Motor neuron (in vitro differentiated cells): ENCODE data around the gene CCDC12. TPM values are rescaled to one million over a fixed set of nuclear protein-coding genes. Genes with fewer than 3 reads are reported as not detected.
A peak's percentile ranks its signal among the peaks of the same experiment; 100 is the strongest.

Source experiments
- ATAC-seq, 8 experiments: fragments of 200-7000 bp; cut with Tn5 transposase; replicated peaks in 6 of 8; 2 replicates each; pipeline ENCODE4 v1.8.0; 2021; ENCODE audit warnings: mild to moderate bottlenecking in 8 of 8, moderate library complexity in 8 of 8
- H3K27ac ChIP-seq, 2 donors: fragments of 250-450 bp; sonication (Bioruptor Pico); 2 replicates each; pipeline ENCODE4 v1.9.0; 2021; ENCODE audit warnings: antibody characterized with exemption in 2 of 2, mild to moderate bottlenecking in 2 of 2, moderate library complexity in 1 of 2
- H3K4me1 ChIP-seq, 2 donors: fragments of 250-450 bp; sonication (Bioruptor Pico); replicated peaks in 1 of 2; 2 replicates each; pipeline ENCODE4 v1.6.1; 2021; ENCODE audit warnings: antibody characterized with exemption in 2 of 2, mild to moderate bottlenecking in 2 of 2, moderate library complexity in 1 of 2
- H3K4me3 ChIP-seq, 5 donors: fragments of 250-450 bp; sonication (Bioruptor Pico); 2 replicates each; pipeline ENCODE4 v1.9.0; 2021; ENCODE audit warnings: antibody characterized with exemption in 5 of 5, mild to moderate bottlenecking in 5 of 5, moderate library complexity in 4 of 5
- WGBS, 10 experiments: fragments of 450-650 bp; shearing (Covaris generic); methylation state at CpG; one replicate each; pipeline ENCODE4 v1.0.0; 2022; 5-methylcytosine and 5-hydroxymethylcytosine counted together
- in situ Hi-C, 9 experiments: fragments of 400-800 bp; cut with MboI; loops; one replicate each; pipeline ENCODE4 v1.15.0; 2021; ENCODE audit warnings: low sequenced_read_pairs in 9 of 9, low pct_unique_long_range_greater_than_20kb in 2 of 9; ENCODE audit not compliant: unreplicated experiment in 9 of 9
- total RNA-seq, 8 experiments: library from RNA; unstranded; fragments of 300-600 nt; gene quantifications; 2 replicates each; pipeline versions ENCODE4 v1.2.3 to v1.2.4, GENCODE V29; 2022

The CCDC12 gene
- total RNA-seq, 8 experiments from 2014 or later, result 47.1 to 65.4 (median 53.0) TPM

DNA sequence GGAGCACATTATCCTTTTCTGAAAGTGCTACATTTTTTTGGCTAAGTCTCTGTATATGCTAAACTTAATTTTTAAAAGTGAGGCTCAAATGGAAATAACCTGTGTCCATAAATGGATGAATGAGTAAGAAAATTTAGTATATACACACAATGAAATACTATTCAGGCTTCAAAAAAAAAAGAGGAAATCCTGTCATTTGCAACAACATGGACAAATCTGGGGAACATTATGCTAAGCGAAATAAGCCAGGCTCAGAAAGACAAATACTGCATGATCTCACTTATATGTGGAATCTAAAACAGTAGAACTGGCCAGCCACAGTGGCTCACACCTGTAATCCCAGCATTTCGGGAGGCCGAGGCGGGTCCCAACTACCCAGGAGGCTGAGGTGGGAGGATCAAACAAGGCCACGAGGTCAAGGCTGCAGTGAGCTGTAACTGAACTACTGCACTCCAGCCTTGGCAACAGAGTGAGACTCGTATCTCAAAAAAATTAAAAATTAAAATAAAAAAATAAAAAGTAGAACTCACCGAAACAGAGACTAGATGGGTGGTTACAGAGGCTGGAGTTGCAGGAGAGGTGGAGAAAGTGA lies 25.8 kb downstream of the CCDC12 start:
- Histone ChIP-seq H3K27ac (no peak overlapping the region), H3K4me1 (peaks cover 9 to 22% of the 10 kb centered on the region in 2 donors), H3K4me3 (no peak overlapping the region)
- in situ Hi-C loops, result no loop called here
- no peak for ATAC-seq
- 46 to 100% (median 87%) methylated on average over 1 to 7 of the region's 7 CpGs for WGBS, 10 experiments

DNA sequence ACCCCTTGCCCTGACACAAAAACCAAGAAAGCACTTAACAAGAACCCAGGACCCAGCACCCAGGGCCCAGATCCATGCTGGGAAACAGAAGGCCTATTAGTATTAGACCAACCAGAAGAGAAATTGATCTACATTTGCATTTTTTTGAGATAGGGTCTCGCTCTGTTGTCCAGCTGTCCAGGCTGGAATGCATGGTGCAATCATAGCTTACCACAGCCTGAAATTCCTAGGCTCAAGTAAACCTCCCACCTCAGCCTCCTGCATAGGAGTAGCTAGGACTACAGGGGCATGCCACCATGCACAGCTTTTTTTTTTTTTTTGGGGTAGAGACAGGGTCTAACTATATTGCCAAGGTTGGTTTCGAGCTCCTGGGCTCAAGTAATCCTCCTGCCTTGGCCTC lies 26.4 kb downstream of the CCDC12 start:
- Histone ChIP-seq H3K27ac (no peak overlapping the region), H3K4me1 (peaks cover 9 to 22% of the 10 kb centered on the region in 2 donors), H3K4me3 (no peak overlapping the region)
- no peak for ATAC-seq
- in situ Hi-C loops, result no loop called here
- 67 to 100% (median 96%) methylated on average over 1 to 2 of the region's 2 CpGs; no CpG with 5 or more reads in 2 of the 10 experiments for WGBS, 10 experiments

DNA sequence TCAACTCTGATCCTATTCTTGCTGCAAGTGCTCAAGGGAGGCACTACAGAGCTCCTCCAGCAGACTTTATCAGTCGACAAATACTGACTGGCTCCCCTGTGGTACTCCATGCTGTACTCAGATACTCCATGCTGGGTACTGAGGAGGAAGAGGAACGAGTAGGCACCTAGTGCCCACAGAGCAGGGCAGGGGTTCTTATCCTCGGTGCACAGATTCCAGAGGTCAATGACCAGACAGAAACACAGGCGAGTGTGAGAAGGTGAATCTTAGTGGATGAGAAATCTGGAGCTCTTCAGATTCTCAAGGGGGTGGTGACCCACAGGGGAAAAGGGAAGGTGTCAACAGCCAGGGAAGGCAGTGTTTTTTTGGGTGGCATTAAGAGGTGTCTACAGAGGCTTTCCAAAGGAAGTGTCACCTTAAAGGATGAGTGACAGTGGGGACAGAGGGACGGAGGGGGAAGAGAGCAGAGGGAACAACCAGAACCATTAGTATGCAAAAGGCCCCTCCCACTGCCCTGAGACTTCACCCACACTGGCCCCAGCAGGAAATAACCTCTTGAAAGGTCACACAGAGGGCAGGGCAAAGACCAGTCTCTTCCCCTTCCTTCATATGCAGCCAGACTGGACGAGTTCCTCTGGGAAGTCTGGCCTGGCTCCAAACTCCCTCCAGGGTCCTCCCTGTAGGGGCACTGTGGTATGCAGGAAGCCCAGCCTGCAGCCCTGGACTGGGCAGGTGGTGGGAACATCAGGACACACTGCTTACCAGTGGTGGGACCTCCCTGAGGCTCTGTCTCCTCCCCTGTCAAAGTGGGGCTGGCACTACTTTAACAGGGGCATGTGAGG lies 27.5 kb downstream of the CCDC12 start:
- peak in 4 of 8 experiments; percentile 18 to 63 (median 36) for ATAC-seq
- H3K27ac ChIP-seq, result no peak overlapping the region
- in situ Hi-C loops, result no loop called here
- no peak overlapping the region for H3K4me3 ChIP-seq
- peaks cover 9 to 31% of the 10 kb centered on the region in 2 donors for H3K4me1 ChIP-seq
- WGBS, 10 experiments, result 0 to 100% (median 71%) methylated on average over 1 to 4 of the region's 6 CpGs; no CpG with 5 or more reads in 4 of the 10 experiments

DNA sequence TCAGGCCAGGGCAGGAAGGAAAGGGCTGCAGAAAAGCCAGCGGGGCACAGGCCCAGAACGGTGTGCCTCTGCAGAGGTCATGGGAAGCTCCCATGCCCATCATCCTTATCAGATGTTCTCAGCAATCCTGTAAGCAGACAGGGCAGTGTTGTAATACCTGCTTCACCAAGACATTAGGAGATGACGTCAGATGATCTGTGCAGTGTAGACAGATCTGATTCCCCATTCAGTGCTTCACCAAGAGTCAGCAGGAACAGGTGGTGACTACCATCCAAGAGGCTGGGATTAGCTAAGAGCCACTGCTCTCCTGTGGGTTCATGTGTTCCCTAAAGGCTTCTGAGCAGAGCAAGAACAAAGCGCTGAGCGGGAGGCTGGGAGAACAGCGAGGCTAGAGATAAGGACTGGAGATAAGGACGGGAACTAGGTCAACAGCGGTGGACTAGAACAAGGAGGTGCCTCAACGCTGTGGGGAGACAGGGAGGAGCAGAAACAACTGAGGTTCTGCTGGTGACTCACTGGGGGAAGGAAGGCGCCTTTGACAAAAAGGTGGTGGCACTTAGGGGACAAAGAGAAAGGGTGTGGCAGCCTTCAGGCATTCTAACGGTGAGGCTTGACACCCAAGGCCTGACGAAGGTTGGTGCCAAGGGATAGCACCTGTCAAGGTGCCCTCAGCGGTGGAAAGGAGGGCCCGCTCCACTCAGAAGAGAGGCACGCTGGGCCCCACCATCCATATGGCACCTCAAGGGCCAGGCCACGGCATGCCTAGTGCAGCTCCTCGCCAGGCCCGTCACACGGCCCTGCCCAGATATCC lies 28.4 kb downstream of the CCDC12 start:
- no peak overlapping the region for H3K4me3 ChIP-seq
- H3K4me1 ChIP-seq, result peaks cover 6 to 38% of the 10 kb centered on the region in 2 donors
- in situ Hi-C loops, result no loop called here
- ATAC-seq, result peak in 2 of 8 experiments; percentile 10 to 24
- WGBS, 10 experiments, result 63 to 92% (median 81%) methylated on average over 2 to 13 of the region's 19 CpGs; no CpG with 5 or more reads in 3 of the 10 experiments
- H3K27ac ChIP-seq, result no peak overlapping the region

DNA sequence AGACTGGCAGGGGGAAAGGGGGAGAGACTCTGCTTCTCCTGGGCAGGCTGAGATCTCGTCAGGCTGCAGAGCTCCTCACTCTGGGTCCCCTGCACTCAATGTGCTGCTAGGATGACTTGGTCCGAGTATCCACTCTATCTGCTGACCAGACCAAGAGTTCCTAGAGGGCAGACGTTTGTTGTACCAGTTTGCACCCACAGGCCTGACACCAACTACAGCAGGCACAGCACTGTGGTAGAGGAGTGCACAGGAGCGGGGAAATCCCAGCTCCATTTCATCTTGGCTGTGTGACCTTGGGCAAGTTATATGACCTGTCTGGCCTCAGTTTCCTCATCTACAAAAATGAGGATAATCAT lies 29.0 kb downstream of the CCDC12 start:
- peaks cover 0 to 32% of the 10 kb centered on the region in 2 donors for H3K4me1 ChIP-seq
- no peak overlapping the region for H3K27ac ChIP-seq
- ATAC-seq, result no peak
- WGBS, 10 experiments, result 0 to 100% (median 82%) methylated on average over 1 to 2 of the region's 4 CpGs; no CpG with 5 or more reads in 5 of the 10 experiments
- in situ Hi-C loops, result no loop called here
- H3K4me3 ChIP-seq, result no peak overlapping the region

DNA sequence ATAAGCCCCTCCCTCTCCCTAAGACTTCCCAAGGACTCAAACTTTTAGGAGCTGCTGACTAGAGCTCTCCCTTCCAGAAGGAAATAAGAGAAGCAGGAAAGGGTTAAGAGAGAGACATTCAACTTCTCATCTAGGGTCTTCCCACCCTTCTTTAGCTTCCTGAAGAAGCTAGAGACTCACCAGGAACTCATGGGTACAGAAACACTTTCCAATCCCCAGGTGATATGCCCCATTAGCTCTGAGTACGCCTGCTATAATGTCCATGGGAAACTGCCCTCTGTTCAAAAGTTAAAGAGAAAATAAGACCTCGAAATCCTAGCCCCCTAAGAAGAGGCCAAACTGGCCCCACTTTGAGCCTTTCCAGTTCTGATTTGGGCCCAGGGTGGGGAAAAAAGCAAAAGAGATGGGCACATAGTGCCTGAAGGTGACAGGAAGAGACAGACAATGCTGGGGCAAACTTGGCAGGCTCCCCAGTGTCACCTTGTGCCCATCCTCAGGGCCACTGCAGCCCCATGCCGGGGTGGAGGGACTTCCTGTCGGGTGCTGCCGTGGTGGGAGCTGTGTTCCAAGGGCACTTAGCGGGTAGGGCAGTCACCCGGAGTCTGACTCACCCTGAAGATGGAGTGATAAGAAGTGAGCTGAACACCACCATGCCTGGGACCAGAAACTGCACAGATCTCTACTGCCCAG lies 29.5 kb downstream of the CCDC12 start:
- WGBS, 10 experiments, result 40 to 80% (median 50%) methylated on average over 1 to 7 of the region's 7 CpGs; no CpG with 5 or more reads in 2 of the 10 experiments
- in situ Hi-C loops, result no loop called here
- peaks cover 0 to 29% of the 10 kb centered on the region in 2 donors for H3K4me1 ChIP-seq
- no peak overlapping the region for H3K4me3 ChIP-seq
- ATAC-seq, result peak in 1 of 8 experiments; percentile 5
- H3K27ac ChIP-seq, result no peak overlapping the region

DNA sequence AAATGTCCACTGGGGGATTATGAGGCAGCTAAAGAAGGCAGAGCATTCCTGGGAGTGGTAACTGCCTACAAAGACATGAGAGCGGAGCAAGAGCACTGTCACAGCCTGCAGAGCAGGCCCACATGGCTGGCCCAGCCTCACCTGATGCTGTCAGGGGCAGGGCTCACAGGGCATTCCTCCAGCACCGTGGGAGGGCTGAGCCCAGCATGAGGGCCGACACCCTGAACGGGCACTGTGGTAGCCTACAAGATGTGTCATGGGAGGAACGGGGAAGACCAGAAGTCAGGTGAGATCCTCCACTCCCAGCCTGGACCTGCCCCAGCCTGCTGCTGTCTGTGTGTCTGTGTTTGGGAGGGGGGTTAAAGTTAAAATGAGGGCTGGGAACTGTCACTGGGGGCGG lies 30.1 kb downstream of the CCDC12 start:
- Histone ChIP-seq H3K4me1 (peaks cover 0 to 29% of the 10 kb centered on the region in 2 donors), H3K4me3 (no peak overlapping the region), H3K27ac (no peak overlapping the region)
- WGBS, 10 experiments, result 95% methylated on average over 4 of the region's 6 CpGs; no CpG with 5 or more reads in 9 of the 10 experiments
- ATAC-seq, result peak in 2 of 8 experiments; percentile 23 to 25
- in situ Hi-C loops, result no loop called here

DNA sequence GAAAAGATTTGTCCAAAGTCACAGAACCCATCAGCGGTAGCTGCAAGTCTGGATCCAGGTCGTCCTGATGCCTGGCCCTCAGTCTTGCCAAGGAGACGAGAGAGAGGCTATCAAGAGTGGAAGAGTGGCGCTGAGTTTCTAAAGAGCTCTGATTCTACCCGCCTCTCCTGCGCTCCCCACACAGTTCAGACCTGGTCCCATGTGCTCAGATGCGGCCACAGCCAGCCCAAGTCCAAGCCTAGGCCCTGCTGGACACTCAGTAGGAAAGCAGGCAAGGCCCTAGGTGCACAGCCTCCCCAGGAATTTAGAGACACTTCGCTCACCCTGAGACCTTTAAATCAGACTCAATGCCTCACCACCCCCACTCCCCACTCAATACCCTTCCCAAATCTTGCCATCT lies 32.4 kb downstream of the CCDC12 start:
- 91 to 100% (median 93%) methylated on average over 1 to 6 of the region's 8 CpGs; no CpG with 5 or more reads in 7 of the 10 experiments for WGBS, 10 experiments
- in situ Hi-C loops, result no loop called here
- H3K27ac ChIP-seq, result peak overlapping the region in 1 of 2 donors; percentile 41
- peaks cover 0 to 24% of the 10 kb centered on the region in 2 donors for H3K4me1 ChIP-seq
- peak in 1 of 8 experiments; percentile 21 for ATAC-seq
- H3K4me3 ChIP-seq, result no peak overlapping the region

DNA sequence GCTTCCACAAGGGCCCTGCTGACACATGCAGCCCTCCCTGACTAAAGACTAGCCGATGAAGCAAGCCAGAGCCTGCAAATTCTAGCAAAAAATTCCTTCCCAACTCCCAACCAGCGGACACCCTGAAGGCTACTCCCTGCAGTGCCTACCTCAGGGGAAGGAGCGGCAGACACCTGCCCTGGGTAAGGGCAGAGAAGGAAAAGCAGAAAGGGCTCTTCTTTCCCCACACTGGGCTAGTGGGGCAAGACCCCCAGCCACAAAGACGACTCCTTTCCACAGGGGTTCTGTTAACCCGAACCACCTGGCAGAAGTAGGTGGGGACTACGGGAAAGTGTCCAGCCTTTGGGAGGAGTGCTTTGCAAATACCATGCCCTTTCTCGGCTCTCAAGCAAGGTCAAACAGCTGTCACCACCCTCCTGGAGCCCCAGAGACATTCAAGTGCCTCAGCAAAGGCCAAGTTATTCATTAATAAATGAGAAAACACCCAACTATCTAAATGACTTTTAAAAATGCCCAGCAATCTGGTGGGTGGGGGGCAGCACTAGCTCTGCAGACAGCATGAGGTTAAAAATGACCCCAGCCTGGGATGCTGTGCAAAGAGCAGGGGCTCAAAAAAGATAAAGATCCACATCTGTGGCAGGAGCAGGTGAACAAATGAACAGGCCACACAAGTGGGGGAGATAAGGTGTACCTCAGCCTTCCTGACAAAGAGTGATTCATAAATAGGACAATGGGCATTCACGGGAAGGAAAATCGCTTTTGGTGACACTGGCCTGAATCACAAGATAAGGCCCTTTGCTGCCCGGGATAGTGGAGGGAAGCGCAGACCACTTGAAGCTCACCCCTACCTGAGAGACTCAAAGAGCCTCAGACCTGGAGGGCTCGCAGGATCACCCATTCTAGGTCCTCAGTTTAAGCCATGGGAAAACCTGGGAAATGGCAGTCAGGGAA lies 33.0 kb downstream of the CCDC12 start:
- 14 to 100% (median 61%) methylated on average over 1 to 7 of the region's 12 CpGs; no CpG with 5 or more reads in 2 of the 10 experiments for WGBS, 10 experiments
- H3K4me1 ChIP-seq, result peaks cover 0 to 22% of the 10 kb centered on the region in 2 donors
- H3K4me3 ChIP-seq, result no peak overlapping the region
- in situ Hi-C loops, result no loop called here
- peak overlapping the region in 1 of 2 donors; percentile 41 for H3K27ac ChIP-seq
- ATAC-seq, result peak in 3 of 8 experiments; percentile 9 to 47 (median 19)

DNA sequence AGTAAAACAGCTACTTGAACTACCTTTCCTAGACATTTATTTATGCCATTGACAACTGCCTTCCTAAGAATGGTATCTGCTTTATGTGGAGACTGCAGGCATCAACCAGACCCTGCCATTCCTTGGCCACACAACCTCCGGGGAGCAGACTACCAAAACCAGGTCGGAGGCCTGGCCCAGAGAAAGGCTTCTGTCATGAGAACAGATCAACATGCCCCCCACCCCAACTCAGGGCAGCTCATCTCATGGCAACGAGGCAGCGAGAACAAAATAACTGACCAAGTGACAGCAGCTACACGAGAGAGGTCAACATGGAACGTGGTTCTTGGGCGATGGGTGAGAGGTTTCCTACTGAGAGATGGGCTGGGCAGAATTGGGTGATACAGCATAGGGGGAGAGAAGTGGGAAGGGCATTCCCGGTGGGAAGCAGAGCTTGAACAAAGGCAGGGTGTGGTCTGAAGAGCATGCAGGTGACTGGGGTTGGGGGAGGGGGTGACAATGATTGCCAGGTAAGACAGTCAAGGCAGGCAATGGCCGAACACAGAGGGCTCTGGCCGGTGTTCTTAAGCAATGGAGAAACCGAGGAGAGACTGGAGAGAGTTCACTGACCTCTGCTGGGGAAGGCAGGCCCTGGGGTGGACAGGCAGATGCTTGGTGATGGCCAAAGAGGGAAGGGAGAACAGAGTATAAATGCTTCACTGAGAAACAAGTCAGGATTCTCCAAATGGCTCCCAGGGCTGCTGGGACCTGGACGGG lies 33.9 kb downstream of the CCDC12 start:
- H3K4me3 ChIP-seq, result no peak overlapping the region
- peaks cover 0 to 22% of the 10 kb centered on the region in 2 donors for H3K4me1 ChIP-seq
- in situ Hi-C loops, result no loop called here
- WGBS, 10 experiments, result 63 to 100% (median 92%) methylated on average over 1 to 7 of the region's 12 CpGs; no CpG with 5 or more reads in 3 of the 10 experiments
- ATAC-seq, result no peak
- H3K27ac ChIP-seq, result no peak overlapping the region

DNA sequence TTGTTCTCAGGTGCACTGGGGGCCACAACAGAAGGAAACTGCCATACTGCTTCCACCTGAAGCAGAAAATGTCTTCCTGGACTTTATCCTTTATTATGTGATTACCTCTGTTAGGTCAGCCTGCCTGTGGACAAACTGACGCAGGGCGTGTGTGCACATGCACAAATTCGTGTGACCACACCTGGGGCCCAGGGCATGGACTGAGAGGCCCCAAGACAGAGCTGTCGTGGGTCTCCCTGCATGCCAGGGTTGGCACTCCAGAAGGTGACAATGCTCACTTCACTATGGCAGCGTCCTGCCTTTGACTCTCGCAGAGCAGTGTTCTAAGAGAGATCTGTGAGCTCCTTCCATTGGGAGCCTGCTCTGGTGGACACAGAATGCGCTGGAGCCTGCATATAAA lies 34.5 kb downstream of the CCDC12 start:
- 59 to 100% (median 92%) methylated on average over 1 to 6 of the region's 7 CpGs; no CpG with 5 or more reads in 2 of the 10 experiments for WGBS, 10 experiments
- Histone ChIP-seq H3K4me3 (no peak overlapping the region), H3K27ac (no peak overlapping the region), H3K4me1 (peaks cover 0 to 22% of the 10 kb centered on the region in 2 donors)
- ATAC-seq, result no peak
- in situ Hi-C loops, result no loop called here
